HepG2 (cell line): ENCODE measurements around the gene PACS1. TPM values are rescaled to one million over a fixed set of nuclear protein-coding genes. Genes with fewer than 3 reads are reported as not detected.
A peak's percentile ranks its signal among the peaks of the same experiment; 100 is the strongest.

Experiments used
- FOXP1 ChIP-seq, 2 experiments: fragments of 450-650 bp in 1 of 2; IDR thresholded peaks; 2 replicates each; pipeline ENCODE4 v1.6.1; 2017 to 2018; ENCODE audit warnings: antibody characterized with exemption in 1 of 2
- KDM1A ChIP-seq: IDR thresholded peaks from 2 replicates; pipeline ENCODE4 v1.6.1; 2016; ENCODE audit warnings: missing compliant biosample characterization
- MAF1 ChIP-seq: sonication (generic); formaldehyde crosslinking; IDR thresholded peaks from 2 replicates; pipeline ENCODE4 v1.5.0; 2020; ENCODE audit warnings: missing genetic modification reagents, borderline replicate concordance
- MATR3 ChIP-seq: sonication (generic); formaldehyde crosslinking; IDR thresholded peaks from 2 replicates; pipeline ENCODE4 v1.4.0; 2020; ENCODE audit warnings: missing genetic modification reagents
- MEF2D ChIP-seq: sonication (generic); formaldehyde crosslinking; IDR thresholded peaks from 2 replicates; pipeline ENCODE4 v1.5.1; 2020; ENCODE audit warnings: mild to moderate bottlenecking, missing genetic modification reagents
- SALL2 ChIP-seq: sonication (generic); formaldehyde crosslinking; IDR thresholded peaks from 2 replicates; pipeline ENCODE4 v1.8.1; 2023; ENCODE audit warnings: mild to moderate bottlenecking, missing genetic modification reagents, inconsistent platforms
- SP4 ChIP-seq: sonication (generic); formaldehyde crosslinking; IDR thresholded peaks from 2 replicates; pipeline ENCODE4 v1.8.1; 2023; ENCODE audit warnings: mild to moderate bottlenecking, missing genetic modification reagents
- TSC22D2 ChIP-seq: sonication (generic); formaldehyde crosslinking; IDR thresholded peaks from 2 replicates; pipeline ENCODE4 v1.5.1; 2020; ENCODE audit warnings: missing genetic modification reagents, mild to moderate bottlenecking, borderline replicate concordance
- ZNF264 ChIP-seq: sonication (generic); formaldehyde crosslinking; IDR thresholded peaks from 2 replicates; pipeline ENCODE4 v1.4.0; 2020; ENCODE audit warnings: missing genetic modification reagents
- ZNF333 ChIP-seq: sonication (generic); formaldehyde crosslinking; IDR thresholded peaks from 2 replicates; pipeline ENCODE4 v1.4.0; 2020; ENCODE audit warnings: mild to moderate bottlenecking, missing genetic modification reagents, borderline replicate concordance
- ZNF383 ChIP-seq: sonication (generic); formaldehyde crosslinking; IDR thresholded peaks from 2 replicates; pipeline ENCODE4 v1.4.0; 2020; ENCODE audit warnings: missing genetic modification reagents, mild to moderate bottlenecking, borderline replicate concordance
- ZNF446 ChIP-seq: sonication (generic); formaldehyde crosslinking; IDR thresholded peaks from 2 replicates; pipeline ENCODE4 v1.5.0; 2020; ENCODE audit warnings: mild to moderate bottlenecking, missing genetic modification reagents
- ZNF557 ChIP-seq: sonication (generic); formaldehyde crosslinking; IDR thresholded peaks from 2 replicates; pipeline ENCODE4 v1.4.0; 2020; ENCODE audit warnings: missing genetic modification reagents
- ZNF570 ChIP-seq: sonication (generic); formaldehyde crosslinking; IDR thresholded peaks from 2 replicates; pipeline ENCODE4 v1.4.0; 2020; ENCODE audit warnings: mild to moderate bottlenecking, missing genetic modification reagents, borderline replicate concordance
- ZNF709 ChIP-seq: sonication (generic); formaldehyde crosslinking; IDR thresholded peaks from 2 replicates; pipeline ENCODE4 v1.5.0; 2020; ENCODE audit warnings: mild to moderate bottlenecking, missing genetic modification reagents
- ZNF75D ChIP-seq: sonication (generic); formaldehyde crosslinking; IDR thresholded peaks from 2 replicates; pipeline ENCODE4 v1.8.1; 2023; ENCODE audit warnings: missing genetic modification reagents, mild to moderate bottlenecking, borderline replicate concordance
- polyA plus RNA-seq, 8 experiments: library from polyadenylated mRNA; depleted of rRNA in 3 of 8; stranded (reverse) in 7 of 8; unstranded in 1 of 8; fragments of >200 nt; fragmentation: Illumina TruSeq in 4 of 8; extraction: Trizol in 4 of 8; gene quantifications; 2 replicates each; pipeline versions ENCODE4 v1.2.1 to v1.2.3, GENCODE V29; 2011 to 2016; ENCODE audit warnings: low read depth in 4 of 8, missing spikeins in 1 of 8, mixed read lengths in 1 of 8; ENCODE audit not compliant: insufficient read depth in 1 of 8
- total RNA-seq, 5 experiments: library from RNA; depleted of rRNA; stranded (reverse); fragments of >200 nt; fragmentation: Illumina TruSeq; extraction: Trizol; gene quantifications; 2 replicates each; pipeline ENCODE4 v1.2.3, GENCODE V29; 2016; ENCODE audit warnings: low read depth in 1 of 5
- TF ChIP-seq, protein P1 (sequence below): sonication (generic); formaldehyde crosslinking; IDR thresholded peaks from 2 replicates; pipeline ENCODE4 v1.8.0; 2022; ENCODE audit warnings: mild to moderate bottlenecking, missing genetic modification reagents; ENCODE audit not compliant: insufficient replicate concordance
- TF ChIP-seq, protein P2 (sequence below): sonication (generic); formaldehyde crosslinking; IDR thresholded peaks from 2 replicates; pipeline ENCODE4 v1.5.0; 2020; ENCODE audit warnings: missing genetic modification reagents
- TF ChIP-seq, protein P3 (sequence below), 2 experiments: sonication (generic) in 1 of 2; formaldehyde crosslinking in 1 of 2; IDR thresholded peaks; 2 replicates each; pipeline versions ENCODE4 v1.5.1 to v1.6.1; 2011 to 2020; ENCODE audit warnings: borderline replicate concordance in 1 of 2, low read depth in 1 of 2, low read length in 1 of 2, mild to moderate bottlenecking in 1 of 2, missing genetic modification reagents in 1 of 2, moderate library complexity in 1 of 2
- TF ChIP-seq, protein P4 (sequence below): sonication (generic); formaldehyde crosslinking; IDR thresholded peaks from 2 replicates; pipeline ENCODE4 v1.8.1; 2023; ENCODE audit warnings: missing genetic modification reagents, mild to moderate bottlenecking, borderline replicate concordance
- TF ChIP-seq, protein P5 (sequence below): sonication (generic); formaldehyde crosslinking; IDR thresholded peaks from 2 replicates; pipeline ENCODE4 v1.4.0; 2020; ENCODE audit warnings: missing genetic modification reagents

Gene PACS1
- total and polyA plus RNA-seq, 2 of the 13 experiments (the other 11 are each of a cell fraction or from before 2014, with no cell fraction given) = 7.6 to 8.6 TPM

DNA sequence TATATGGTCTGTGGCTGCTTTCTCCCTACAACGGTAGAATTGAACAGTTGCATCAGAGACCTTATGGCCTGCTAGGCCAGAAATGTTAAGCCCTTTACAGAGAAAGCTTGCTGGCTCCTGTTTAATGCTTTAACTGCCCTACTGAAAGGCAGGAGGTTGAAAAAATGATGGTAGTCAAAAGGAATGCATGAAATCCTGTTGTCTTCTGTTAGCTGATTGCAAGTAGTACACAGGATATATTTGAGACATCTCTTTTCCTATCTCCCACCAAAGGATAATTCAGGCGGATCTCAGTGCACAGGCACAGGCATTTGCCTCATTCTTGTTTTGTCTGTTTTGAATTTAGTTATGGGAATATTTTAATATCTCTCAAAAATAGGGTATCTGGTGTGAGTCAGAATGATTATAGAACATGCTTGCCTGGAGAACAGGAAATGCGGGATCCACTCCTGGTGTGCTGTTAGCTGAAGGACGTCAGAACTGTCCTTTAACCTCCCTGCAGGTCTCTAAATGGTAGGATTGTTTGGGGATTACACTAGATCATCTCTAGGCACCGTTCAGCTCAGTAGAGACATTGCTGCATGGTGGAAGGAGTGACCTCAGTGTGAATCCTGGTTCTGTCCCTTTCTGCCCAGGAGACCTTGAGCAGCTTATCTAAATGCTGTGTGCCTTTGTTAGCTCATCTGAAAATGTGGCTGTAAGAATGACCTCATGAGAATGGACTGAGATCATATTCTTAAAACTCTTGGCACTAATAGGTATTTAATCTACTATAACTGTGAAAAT is 49.5 kb downstream of the PACS1 start (continued):
- TF ChIP-seq, protein P1, sequence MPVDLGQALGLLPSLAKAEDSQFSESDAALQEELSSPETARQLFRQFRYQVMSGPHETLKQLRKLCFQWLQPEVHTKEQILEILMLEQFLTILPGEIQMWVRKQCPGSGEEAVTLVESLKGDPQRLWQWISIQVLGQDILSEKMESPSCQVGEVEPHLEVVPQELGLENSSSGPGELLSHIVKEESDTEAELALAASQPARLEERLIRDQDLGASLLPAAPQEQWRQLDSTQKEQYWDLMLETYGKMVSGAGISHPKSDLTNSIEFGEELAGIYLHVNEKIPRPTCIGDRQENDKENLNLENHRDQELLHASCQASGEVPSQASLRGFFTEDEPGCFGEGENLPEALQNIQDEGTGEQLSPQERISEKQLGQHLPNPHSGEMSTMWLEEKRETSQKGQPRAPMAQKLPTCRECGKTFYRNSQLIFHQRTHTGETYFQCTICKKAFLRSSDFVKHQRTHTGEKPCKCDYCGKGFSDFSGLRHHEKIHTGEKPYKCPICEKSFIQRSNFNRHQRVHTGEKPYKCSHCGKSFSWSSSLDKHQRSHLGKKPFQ = peak; percentile 96
- TF ChIP-seq TSC22D2 (CRISPR knock-in tag) (no peak), ZNF383 (CRISPR knock-in tag) (no peak), MEF2D (CRISPR knock-in tag) (0 out of 2 replicates have a peak, but pooled peaks have one; percentile 56), MATR3 (no peak), ZNF446 (CRISPR knock-in tag) (no peak), MAF1 (CRISPR knock-in tag) (no peak), ZNF264 (CRISPR knock-in tag) (no peak), ZNF333 (CRISPR knock-in tag) (no peak), ZNF75D (CRISPR knock-in tag) (no peak), ZNF709 (CRISPR knock-in tag) (no peak), KDM1A (CRISPR knock-in tag) (no peak), FOXP1 (IDR thresholded peaks at IDR 0.05) (no peak), FOXP1 (CRISPR knock-in tag; IDR thresholded peaks at IDR 0.05) (no peak), SP4 (CRISPR knock-in tag) (no peak), SALL2 (CRISPR knock-in tag) (no peak; the same call in 1 of the 2 replicates), ZNF570 (CRISPR knock-in tag) (no peak), ZNF557 (CRISPR knock-in tag) (no peak)
- TF ChIP-seq, protein P2, sequence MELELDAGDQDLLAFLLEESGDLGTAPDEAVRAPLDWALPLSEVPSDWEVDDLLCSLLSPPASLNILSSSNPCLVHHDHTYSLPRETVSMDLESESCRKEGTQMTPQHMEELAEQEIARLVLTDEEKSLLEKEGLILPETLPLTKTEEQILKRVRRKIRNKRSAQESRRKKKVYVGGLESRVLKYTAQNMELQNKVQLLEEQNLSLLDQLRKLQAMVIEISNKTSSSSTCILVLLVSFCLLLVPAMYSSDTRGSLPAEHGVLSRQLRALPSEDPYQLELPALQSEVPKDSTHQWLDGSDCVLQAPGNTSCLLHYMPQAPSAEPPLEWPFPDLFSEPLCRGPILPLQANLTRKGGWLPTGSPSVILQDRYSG (CRISPR knock-in tag) = no peak
- TF ChIP-seq, protein P3, sequence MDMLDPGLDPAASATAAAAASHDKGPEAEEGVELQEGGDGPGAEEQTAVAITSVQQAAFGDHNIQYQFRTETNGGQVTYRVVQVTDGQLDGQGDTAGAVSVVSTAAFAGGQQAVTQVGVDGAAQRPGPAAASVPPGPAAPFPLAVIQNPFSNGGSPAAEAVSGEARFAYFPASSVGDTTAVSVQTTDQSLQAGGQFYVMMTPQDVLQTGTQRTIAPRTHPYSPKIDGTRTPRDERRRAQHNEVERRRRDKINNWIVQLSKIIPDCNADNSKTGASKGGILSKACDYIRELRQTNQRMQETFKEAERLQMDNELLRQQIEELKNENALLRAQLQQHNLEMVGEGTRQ (IDR thresholded peaks at IDR 0.05; ENCODE audit: low read depth, low read length) = no peak
- TF ChIP-seq, protein P3 (CRISPR knock-in tag; IDR thresholded peaks at IDR 0.05; ENCODE audit: borderline replicate concordance) = no peak
- TF ChIP-seq, protein P4, sequence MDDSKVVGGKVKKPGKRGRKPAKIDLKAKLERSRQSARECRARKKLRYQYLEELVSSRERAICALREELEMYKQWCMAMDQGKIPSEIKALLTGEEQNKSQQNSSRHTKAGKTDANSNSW (CRISPR knock-in tag) = no peak
- TF ChIP-seq, protein P5, sequence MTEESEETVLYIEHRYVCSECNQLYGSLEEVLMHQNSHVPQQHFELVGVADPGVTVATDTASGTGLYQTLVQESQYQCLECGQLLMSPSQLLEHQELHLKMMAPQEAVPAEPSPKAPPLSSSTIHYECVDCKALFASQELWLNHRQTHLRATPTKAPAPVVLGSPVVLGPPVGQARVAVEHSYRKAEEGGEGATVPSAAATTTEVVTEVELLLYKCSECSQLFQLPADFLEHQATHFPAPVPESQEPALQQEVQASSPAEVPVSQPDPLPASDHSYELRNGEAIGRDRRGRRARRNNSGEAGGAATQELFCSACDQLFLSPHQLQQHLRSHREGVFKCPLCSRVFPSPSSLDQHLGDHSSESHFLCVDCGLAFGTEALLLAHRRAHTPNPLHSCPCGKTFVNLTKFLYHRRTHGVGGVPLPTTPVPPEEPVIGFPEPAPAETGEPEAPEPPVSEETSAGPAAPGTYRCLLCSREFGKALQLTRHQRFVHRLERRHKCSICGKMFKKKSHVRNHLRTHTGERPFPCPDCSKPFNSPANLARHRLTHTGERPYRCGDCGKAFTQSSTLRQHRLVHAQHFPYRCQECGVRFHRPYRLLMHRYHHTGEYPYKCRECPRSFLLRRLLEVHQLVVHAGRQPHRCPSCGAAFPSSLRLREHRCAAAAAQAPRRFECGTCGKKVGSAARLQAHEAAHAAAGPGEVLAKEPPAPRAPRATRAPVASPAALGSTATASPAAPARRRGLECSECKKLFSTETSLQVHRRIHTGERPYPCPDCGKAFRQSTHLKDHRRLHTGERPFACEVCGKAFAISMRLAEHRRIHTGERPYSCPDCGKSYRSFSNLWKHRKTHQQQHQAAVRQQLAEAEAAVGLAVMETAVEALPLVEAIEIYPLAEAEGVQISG = no peak
